Parathyroid adenoma (tissue), 2 donors: ENCODE data around the gene STK32C.

Experiments
- H2AFZ ChIP-seq: fragments of 300-600 bp; sonication (generic); one replicate; pipeline ENCODE4 v1.7.0; 2017; ENCODE audit warnings: antibody characterized with exemption, mild to moderate bottlenecking
- H3K27ac ChIP-seq: fragments of 300-600 bp; sonication (generic); one replicate; pipeline ENCODE4 v1.7.0; 2017
- H3K27me3 ChIP-seq: fragments of 300-600 bp; sonication (generic); one replicate; pipeline ENCODE4 v1.7.0; 2017; ENCODE audit warnings: low read length; ENCODE audit not compliant: control insufficient read depth, insufficient read depth
- H3K36me3 ChIP-seq: fragments of 300-600 bp; sonication (generic); one replicate; pipeline ENCODE4 v1.7.0; 2017; ENCODE audit warnings: low read length; ENCODE audit not compliant: control insufficient read depth, insufficient read depth
- H3K4me1 ChIP-seq: fragments of 300-600 bp; sonication (generic); one replicate; pipeline ENCODE4 v1.7.0; 2017; ENCODE audit warnings: control low read depth
- H3K4me2 ChIP-seq: fragments of 300-600 bp; sonication (generic); one replicate; pipeline ENCODE4 v1.7.0; 2017; ENCODE audit warnings: low read length
- H3K4me3 ChIP-seq: fragments of 300-600 bp; sonication (generic); one replicate; pipeline ENCODE4 v1.7.0; 2017; ENCODE audit warnings: low read depth, low read length
- H3K79me2 ChIP-seq: fragments of 300-600 bp; sonication (generic); one replicate; pipeline ENCODE4 v1.7.0; 2017; ENCODE audit warnings: control low read depth
- H3K9ac ChIP-seq: fragments of 300-600 bp; sonication (generic); one replicate; pipeline ENCODE4 v1.7.0; 2017; ENCODE audit warnings: mild to moderate bottlenecking
- H3K9me3 ChIP-seq: fragments of 300-600 bp; sonication (generic); one replicate; pipeline ENCODE4 v1.7.0; 2017; ENCODE audit warnings: low read length; ENCODE audit not compliant: control insufficient read depth
- CTCF ChIP-seq: fragments of 300-600 bp; sonication (generic); IDR thresholded peaks from one replicate; pipeline ENCODE4 v1.7.0; 2017; ENCODE audit warnings: antibody characterized with exemption, mild to moderate bottlenecking
- donor health status: primary hyperparathyroidism.

The STK32C gene

GRCh38 chr10:132188331-132188730 is 119.4 kb downstream of the STK32C start:
- Histone ChIP-seq H3K4me1 (peaks cover 4% of the 10 kb centered on the region), H3K9ac (no peak overlapping the region)

GRCh38 chr10:132187430-132188138 is 120.2 kb downstream of the STK32C start:
- Histone ChIP-seq H3K36me3 (no peaks in the 10 kb centered on the region), H3K4me3 (no peak overlapping the region), H3K4me2 (no peak overlapping the region), H3K27ac (no peak overlapping the region), H3K4me1 (peaks cover 4% of the 10 kb centered on the region), H3K9me3 (no peaks in the 10 kb centered on the region), H3K9ac (no peak overlapping the region), H3K79me2 (no peaks in the 10 kb centered on the region), H2AFZ (peak overlapping the region; percentile 6), H3K27me3 (peaks cover 6% of the 10 kb centered on the region)
- TF ChIP-seq CTCF, result no peak

More at GRCh38 chr10:132188331-132188730, 119.4 kb downstream of the STK32C start:
- Histone ChIP-seq H3K4me2 (no peak overlapping the region), H3K9me3 (no peaks in the 10 kb centered on the region), H3K79me2 (no peaks in the 10 kb centered on the region), H3K4me3 (no peak overlapping the region), H3K27ac (no peak overlapping the region), H2AFZ (no peak overlapping the region), H3K36me3 (no peaks in the 10 kb centered on the region), H3K27me3 (peaks cover 6% of the 10 kb centered on the region)
- no peak for TF ChIP-seq CTCF

DNA sequence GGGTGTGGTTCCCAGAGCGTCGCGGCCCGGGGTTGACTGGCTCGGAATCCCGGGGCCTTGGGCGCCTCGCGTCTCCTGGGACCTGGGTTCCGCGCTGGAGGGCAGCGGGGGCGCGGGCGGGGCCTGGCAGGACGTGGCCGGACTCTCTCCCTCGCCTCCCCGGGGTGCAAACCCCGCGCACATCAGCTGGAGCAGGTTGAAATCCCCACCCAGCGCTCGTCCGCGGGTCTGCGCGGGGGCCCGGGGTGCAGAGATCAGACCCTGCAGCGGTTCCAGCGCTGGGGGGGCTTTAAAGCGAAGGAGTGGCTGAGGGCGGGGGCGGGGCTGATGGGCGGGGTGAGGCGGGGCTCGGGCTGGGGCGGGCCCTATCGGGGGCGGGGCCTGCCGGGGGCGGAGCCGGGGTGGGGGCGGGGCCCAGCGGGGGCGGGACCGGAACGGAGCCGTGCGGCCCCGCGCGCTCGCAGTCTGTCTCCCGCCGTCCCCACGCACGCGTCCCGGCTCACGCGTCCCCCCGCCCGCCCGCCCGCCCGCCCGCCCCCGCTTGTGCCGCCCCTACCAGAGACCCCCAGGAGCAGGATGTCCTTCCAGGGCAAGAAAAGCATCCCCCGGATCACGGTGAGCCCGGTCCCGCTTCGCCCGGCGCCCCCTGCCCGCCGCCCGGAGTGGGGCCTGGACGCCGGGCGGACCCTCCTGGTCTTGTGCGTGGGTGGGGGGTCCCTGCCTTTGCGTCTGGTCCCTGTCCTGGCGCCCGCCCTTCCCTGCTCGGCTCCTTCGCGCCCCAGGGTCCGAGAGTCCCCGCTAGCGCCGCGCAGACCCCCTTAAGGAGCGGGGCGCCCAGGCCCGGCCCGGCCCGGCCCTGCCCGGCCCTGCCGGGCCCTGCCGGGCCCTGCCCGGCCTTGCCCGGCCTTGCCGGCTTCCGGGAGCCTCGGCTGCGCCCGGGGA is 121.0 kb downstream of the STK32C start, which contains the start of gene DPYSL4:
Gene DPYSL4 (plus strand): TSS at position 461 of the 942 bp plus-strand sequence. CDS start 116 bp downstream, at position 577.
- Histone ChIP-seq H3K4me2 (peak within 1 kb of the TSS; percentile 64), H3K27me3 (peaks cover 6% of the 10 kb centered on the region), H3K4me1 (peaks cover 4% of the 10 kb centered on the region), H3K9me3 (no peaks in the 10 kb centered on the region), H3K4me3 (no peak within 1 kb of the TSS), H3K9ac (no peak within 1 kb of the TSS), H3K79me2 (no peaks in the 10 kb centered on the region), H2AFZ (peak within 1 kb of the TSS; percentile 85), H3K36me3 (no peaks in the 10 kb centered on the region), H3K27ac (no peak within 1 kb of the TSS)
- TF ChIP-seq CTCF, result no peak

- Histone ChIP-seq H3K4me1 (peaks cover 4% of the 10 kb centered on the region), H3K9ac (no peak overlapping the region), H3K36me3 (no peaks in the 10 kb centered on the region), H3K9me3 (no peaks in the 10 kb centered on the region), H3K27ac (no peak overlapping the region), H2AFZ (peak overlapping the region; percentile 85), H3K4me2 (peak overlapping the region; percentile 64), H3K4me3 (no peak overlapping the region), H3K79me2 (no peaks in the 10 kb centered on the region), H3K27me3 (peaks cover 6% of the 10 kb centered on the region)
- TF ChIP-seq CTCF, result no peak
Observed at GRCh38 chr10:132185601-132186487, 121.9 kb downstream of the STK32C start.
